Activated T-cell treated with anti-CD3 and anti-CD28 coated beads for 1 hour (primary cell): ENCODE data around the gene CRYBA4.

Source experiments
- DNase-seq: peaks from one replicate; pipeline ENCODE4 v3.0.0-alpha.2; 2020; ENCODE audit warnings: low read depth

Gene CRYBA4

GRCh38 chr22:26621663-26622062, at the start of gene CRYBA4:
Gene CRYBA4, plus strand, starts transcription at chr22:26621963. Its CDS starts 634 bp downstream, at chr22:26622597.
- DNase-seq, result no peak

- DNase-seq, result no peak
These were observed 48.6 kb upstream of the CRYBA4 start for GRCh38 chr22:26573026-26573662.

GRCh38 chr22:26574001-26574723, 47.6 kb upstream of the CRYBA4 start:
- DNase-seq, result no peak

- DNase-seq, result no peak
These were observed 45.6 kb upstream of the CRYBA4 start for GRCh38 chr22:26576026-26576680.

GRCh38 chr22:26577081-26577480, 44.7 kb upstream of the CRYBA4 start:
- DNase-seq, result no peak

GRCh38 chr22:26579331-26579886, 42.4 kb upstream of the CRYBA4 start:
- no peak for DNase-seq

- DNase-seq, result no peak
These were observed 41.4 kb upstream of the CRYBA4 start for GRCh38 chr22:26580240-26580962.

- DNase-seq, result no peak
These were observed 40.7 kb upstream of the CRYBA4 start for GRCh38 chr22:26581026-26581425.

- DNase-seq, result no peak
These were observed 40.1 kb upstream of the CRYBA4 start for GRCh38 chr22:26581633-26582168.

- no peak for DNase-seq
These were observed 37.8 kb upstream of the CRYBA4 start for GRCh38 chr22:26584010-26584409.

GRCh38 chr22:26585104-26585790, 36.5 kb upstream of the CRYBA4 start:
- DNase-seq, result no peak

- no peak for DNase-seq
These were observed 35.0 kb upstream of the CRYBA4 start for GRCh38 chr22:26586556-26587325.

GRCh38 chr22:26587991-26588613, 33.7 kb upstream of the CRYBA4 start:
- DNase-seq, result no peak

- DNase-seq, result no peak
These were observed 32.9 kb upstream of the CRYBA4 start for GRCh38 chr22:26588729-26589366.

- no peak for DNase-seq
These were observed 32.4 kb upstream of the CRYBA4 start for GRCh38 chr22:26589367-26589844.

GRCh38 chr22:26589845-26590736, 31.7 kb upstream of the CRYBA4 start, which contains the start of gene TPST2:
Gene TPST2, minus strand, starts transcription at chr22:26590132. Its CDS starts 48,502 bp downstream, at chr22:26541630.
- peak; percentile 69 for DNase-seq

- DNase-seq, result no peak
These were observed 29.3 kb upstream of the CRYBA4 start for GRCh38 chr22:26592421-26592891.

- no peak for DNase-seq
These were observed 28.0 kb upstream of the CRYBA4 start for GRCh38 chr22:26593763-26594162.
